Spleen (tissue), 11 donors: ENCODE measurements around the gene HSF2BP. TPM values are rescaled to one million over a fixed set of nuclear protein-coding genes. Genes with fewer than 3 reads are reported as not detected.

ENCODE experiments used
- DNase-seq: peaks from one replicate; pipeline ENCODE4 v3.0.0-alpha.2; 2020
- H3K27ac ChIP-seq, 8 donors: fragments of 200-600 bp; sonication (generic) in 7 of 8; 1 replicate in 4 of 8; 2 replicates in 4 of 8; pipeline versions ENCODE4 v1.5.0 to v1.8.0; 2016 to 2021; ENCODE audit warnings: inconsistent platforms in 4 of 8, mild to moderate bottlenecking in 4 of 8, moderate library complexity in 1 of 8
- H3K27me3 ChIP-seq, 7 donors: fragments of 200-600 bp; sonication (generic) in 6 of 7; replicated peaks in 1 of 7; 1 replicate in 4 of 7; 2 replicates in 3 of 7; pipeline versions ENCODE4 v1.5.0 to v1.8.0; 2016 to 2021; ENCODE audit warnings: inconsistent platforms in 3 of 7, mild to moderate bottlenecking in 1 of 7
- H3K36me3 ChIP-seq, 6 donors: fragments of 200-600 bp; sonication (generic) in 5 of 6; 1 replicate in 4 of 6; 2 replicates in 2 of 6; pipeline versions ENCODE4 v1.5.0 to v1.8.0; 2016 to 2021; ENCODE audit warnings: inconsistent platforms in 2 of 6
- H3K4me1 ChIP-seq, 6 donors: fragments of 200-600 bp; sonication (generic) in 5 of 6; 1 replicate in 3 of 6; 2 replicates in 3 of 6; pipeline versions ENCODE4 v1.5.0 to v1.8.0; 2016 to 2021; ENCODE audit warnings: inconsistent platforms in 3 of 6
- H3K4me3 ChIP-seq, 8 donors: fragments of 200-600 bp; sonication (generic) in 7 of 8; 1 replicate in 4 of 8; 2 replicates in 4 of 8; pipeline versions ENCODE4 v1.5.0 to v1.8.0; 2016 to 2021; ENCODE audit warnings: inconsistent platforms in 4 of 8, mild to moderate bottlenecking in 4 of 8, moderate library complexity in 2 of 8
- H3K9me3 ChIP-seq, 8 donors: fragments of 200-600 bp; sonication (generic) in 7 of 8; 1 replicate in 4 of 8; 2 replicates in 4 of 8; pipeline versions ENCODE4 v1.5.0 to v1.8.0; 2016 to 2021; ENCODE audit warnings: inconsistent platforms in 4 of 8
- POLR2A ChIP-seq, 3 donors: fragments of 450-650 bp; IDR thresholded peaks; one replicate each; pipeline ENCODE4 v1.5.1; 2017; ENCODE audit warnings: antibody characterized with exemption in 3 of 3, mild to moderate bottlenecking in 1 of 3
- POLR2AphosphoS5 ChIP-seq, 3 donors: sonication (generic); formaldehyde crosslinking; IDR thresholded peaks; one replicate each; pipeline ENCODE4 v1.5.1; 2017; ENCODE audit warnings: antibody characterized with exemption in 3 of 3
- WGBS, 5 donors: extraction: QIAGEN DNeasy Blood & Tissue Kit in 3 of 5; methylation state at CpG; one replicate each; pipeline versions ENCODE4 v1.1.5 to v1.1.7; 2013 to 2018; 5-methylcytosine and 5-hydroxymethylcytosine counted together
- intact Hi-C: fragments of 100-400 bp; cut with DNase I; formaldehyde crosslinking; loops from one replicate; pipeline ENCODE4 v1.15.0; 2023; ENCODE audit warnings: low total_unique reads
- polyA plus RNA-seq, 3 donors: library from polyadenylated mRNA; stranded (reverse); fragments of 200-250 nt; gene quantifications; one replicate each; pipeline ENCODE4 v1.2.1, GENCODE V29; 2013
- total RNA-seq, 7 donors: library from RNA; depleted of rRNA in 3 of 7; stranded (reverse); fragments of >200 nt in 3 of 7; fragmentation: NEBNext Ultra II Directional in 4 of 7; extraction: Animal tissue kit (Norgen Biotek cat#: 25700) in 4 of 7; gene quantifications; one replicate each; pipeline versions ENCODE4 v1.1.0 to v1.2.1, GENCODE V29; 2016 to 2021
- TF ChIP-seq, protein P1 (sequence below), 11 experiments: fragments of 200-600 bp in 7 of 11; fragments of 450-650 bp in 4 of 11; sonication (generic) in 4 of 11; IDR thresholded peaks in 8 of 11; conservative IDR thresholded peaks in 3 of 11; 1 replicate in 7 of 11; 2 replicates in 4 of 11; pipeline versions ENCODE4 v1.4.0 to v1.8.0; 2016 to 2021; ENCODE audit warnings: antibody characterized with exemption in 11 of 11, inconsistent platforms in 4 of 11, mild to moderate bottlenecking in 1 of 11
- donor health status: healthy with polysubstance abuse.
- donor health status: DM: no; HTN: no; CAD: no; lungs with moderate emphysema.
- donor health status: DM: no; HTN: no; CAD: no.
- donor health status: Bipolar disorder and iron deficiency.
- donor health status: healthy.
- donor health status: DM: no; HTN: no; CAD: no.
- donor health status: DM: yes; HTN: yes; CAD: no.

Gene HSF2BP
- total and polyA plus RNA-seq, 10 donors, result 0.13 to 1.9 (median 0.41) TPM; not detected in 2

DNA sequence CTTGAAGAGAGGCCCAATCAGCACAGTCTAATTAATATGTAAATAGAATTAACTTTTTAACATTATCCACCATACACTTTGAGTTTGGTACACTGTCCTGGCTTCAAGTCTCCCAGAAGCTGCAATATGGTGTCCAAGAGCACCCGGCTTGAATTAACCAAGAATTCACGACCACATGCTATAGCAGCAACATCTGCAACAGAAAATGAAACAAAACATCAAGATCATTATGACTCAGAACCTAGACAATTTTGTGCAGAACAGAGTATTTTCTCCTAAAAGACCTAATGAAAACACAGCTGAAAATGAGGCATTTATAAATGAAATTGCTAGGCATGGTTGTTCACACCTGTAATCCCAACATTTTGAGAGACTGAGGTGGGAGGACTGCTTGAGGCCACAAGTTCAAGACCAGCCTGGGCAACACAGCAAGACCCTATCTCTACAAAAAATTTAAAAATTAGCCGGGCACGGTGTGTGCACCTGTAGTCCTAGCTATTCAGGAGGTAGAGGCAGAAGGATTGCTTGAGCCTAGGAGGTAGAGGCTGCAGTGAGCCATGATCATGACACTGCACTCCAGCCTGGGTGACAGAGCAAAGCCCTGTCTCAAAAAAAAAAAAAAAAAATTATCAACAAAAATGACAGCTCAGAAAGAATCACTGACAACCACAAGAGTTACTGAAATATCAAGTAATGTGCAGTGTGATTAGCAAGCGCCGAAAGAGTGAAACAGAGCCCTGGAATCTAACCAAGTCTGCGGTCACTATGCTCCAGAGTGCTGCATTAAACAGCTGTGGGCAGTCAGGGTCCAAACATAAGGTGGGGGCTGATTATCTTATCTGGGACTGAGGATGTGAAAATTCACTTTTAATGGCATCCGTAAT lies 45.3 kb downstream of the HSF2BP start:
- intact Hi-C loops, result no loop called here
- Histone ChIP-seq H3K4me3 (no peak overlapping the region), H3K36me3 (no peaks in the 10 kb centered on the region), H3K4me1 (peaks cover 0 to 6% (median 0%) of the 10 kb centered on the region in 6 donors), H3K9me3 (no peaks in the 10 kb centered on the region), H3K27me3 (no peaks in the 10 kb centered on the region), H3K27ac (no peak overlapping the region)
- no peak for DNase-seq
- TF ChIP-seq, protein P1, sequence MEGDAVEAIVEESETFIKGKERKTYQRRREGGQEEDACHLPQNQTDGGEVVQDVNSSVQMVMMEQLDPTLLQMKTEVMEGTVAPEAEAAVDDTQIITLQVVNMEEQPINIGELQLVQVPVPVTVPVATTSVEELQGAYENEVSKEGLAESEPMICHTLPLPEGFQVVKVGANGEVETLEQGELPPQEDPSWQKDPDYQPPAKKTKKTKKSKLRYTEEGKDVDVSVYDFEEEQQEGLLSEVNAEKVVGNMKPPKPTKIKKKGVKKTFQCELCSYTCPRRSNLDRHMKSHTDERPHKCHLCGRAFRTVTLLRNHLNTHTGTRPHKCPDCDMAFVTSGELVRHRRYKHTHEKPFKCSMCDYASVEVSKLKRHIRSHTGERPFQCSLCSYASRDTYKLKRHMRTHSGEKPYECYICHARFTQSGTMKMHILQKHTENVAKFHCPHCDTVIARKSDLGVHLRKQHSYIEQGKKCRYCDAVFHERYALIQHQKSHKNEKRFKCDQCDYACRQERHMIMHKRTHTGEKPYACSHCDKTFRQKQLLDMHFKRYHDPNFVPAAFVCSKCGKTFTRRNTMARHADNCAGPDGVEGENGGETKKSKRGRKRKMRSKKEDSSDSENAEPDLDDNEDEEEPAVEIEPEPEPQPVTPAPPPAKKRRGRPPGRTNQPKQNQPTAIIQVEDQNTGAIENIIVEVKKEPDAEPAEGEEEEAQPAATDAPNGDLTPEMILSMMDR (IDR thresholded peaks at IDR 0.05 in 8 of 11, conservative IDR thresholded peaks at IDR 0.05 in 3 of 11), result no peak
- TF ChIP-seq POLR2A (IDR thresholded peaks at IDR 0.05) (no peak), POLR2AphosphoS5 (IDR thresholded peaks at IDR 0.05) (no peak)
- 77 to 90% (median 86%) methylated on average over 8 of the region's 8 CpGs for WGBS, 5 donors

DNA sequence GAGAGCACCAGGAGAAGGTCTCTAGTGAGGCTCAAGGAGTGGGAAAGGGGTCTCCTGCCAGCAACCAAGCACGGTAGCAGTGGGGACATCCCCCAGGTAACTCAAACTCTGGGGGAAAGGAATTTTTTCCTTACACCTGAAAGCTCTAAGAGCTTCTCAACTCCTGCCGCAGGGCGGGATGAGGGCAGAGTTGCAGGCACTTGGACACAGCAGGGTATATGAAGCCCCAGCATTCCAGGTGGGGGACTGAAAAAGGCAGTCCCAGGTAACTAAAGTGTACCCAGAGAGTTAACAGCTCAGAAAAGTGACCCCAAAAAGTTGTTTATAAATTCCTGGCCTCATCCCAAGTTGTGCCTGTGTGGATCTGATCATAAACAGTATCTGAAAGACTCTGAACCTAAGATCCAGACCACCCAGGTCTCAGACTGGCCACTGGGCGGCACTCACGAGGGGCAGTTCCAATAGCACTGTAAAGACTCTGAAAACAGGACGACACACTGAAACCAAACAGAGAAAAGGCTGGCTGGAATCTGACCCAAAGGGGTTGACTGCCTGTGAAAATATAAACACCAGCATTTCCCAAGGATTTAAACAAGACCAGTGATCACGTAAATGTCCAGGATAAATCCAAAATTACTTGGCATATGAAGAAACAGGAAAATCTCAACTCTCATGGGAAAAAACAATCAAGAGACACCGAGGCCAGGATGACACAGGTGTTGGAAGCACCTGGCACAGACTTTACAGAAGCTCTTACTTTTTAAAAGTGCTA lies 47.5 kb downstream of the HSF2BP start:
- no peak overlapping the region for H3K4me3 ChIP-seq
- H3K27me3 ChIP-seq, result no peaks in the 10 kb centered on the region
- no peak overlapping the region for H3K27ac ChIP-seq
- intact Hi-C loops, result no loop called here
- WGBS, 5 donors, result 50 to 62% (median 57%) methylated on average over 8 of the region's 8 CpGs
- peaks cover 0 to 6% (median 0%) of the 10 kb centered on the region in 6 donors for H3K4me1 ChIP-seq
- DNase-seq, result peak; percentile 78
- H3K36me3 ChIP-seq, result no peaks in the 10 kb centered on the region
- no peaks in the 10 kb centered on the region for H3K9me3 ChIP-seq
- TF ChIP-seq POLR2AphosphoS5 (IDR thresholded peaks at IDR 0.05), result no peak
- TF ChIP-seq POLR2A (IDR thresholded peaks at IDR 0.05), result no peak
- TF ChIP-seq, protein P1 (IDR thresholded peaks at IDR 0.05 in 8 of 11, conservative IDR thresholded peaks at IDR 0.05 in 3 of 11), result peak in 9 of 11 experiments; percentile 43 to 69 (median 60)

DNA sequence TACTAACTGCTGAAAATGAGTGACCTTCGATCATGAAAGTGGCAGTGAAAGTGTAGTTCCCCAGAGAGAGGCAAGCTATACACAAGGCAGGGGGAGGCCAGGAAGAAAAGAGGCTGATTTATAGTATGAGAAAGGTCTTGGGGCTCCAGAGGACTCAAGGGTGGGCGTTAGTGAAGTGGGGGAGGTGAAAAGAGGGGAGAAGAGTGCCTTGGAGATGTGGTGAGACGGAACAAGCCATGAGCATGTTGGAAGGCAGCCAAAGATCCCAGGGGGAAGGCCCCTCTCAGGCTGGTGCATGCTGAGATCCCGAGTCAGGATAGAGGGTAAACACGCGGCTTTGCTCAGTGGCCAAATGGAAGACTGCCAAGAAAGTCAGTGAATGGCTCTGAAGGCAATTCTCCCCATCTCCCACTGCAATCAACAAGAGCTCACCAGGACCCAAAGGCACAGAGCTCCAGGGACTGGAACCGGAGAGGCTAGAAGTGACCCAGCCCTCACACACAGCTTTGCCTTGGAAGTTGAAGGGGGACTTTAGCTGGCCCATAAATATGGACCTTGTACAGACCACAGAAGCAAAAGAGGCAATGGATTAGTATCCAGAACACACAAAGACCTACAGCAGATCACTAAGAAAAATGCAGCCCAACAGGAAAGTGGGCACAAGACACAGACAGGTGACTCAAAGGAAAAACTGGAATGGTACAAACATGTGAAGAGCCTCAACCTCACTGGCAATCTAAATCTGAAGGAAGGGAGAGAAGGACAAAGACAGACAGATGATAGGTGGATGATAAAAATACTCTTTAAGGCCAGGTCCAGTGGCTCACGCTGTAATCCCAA lies 49.6 kb downstream of the HSF2BP start:
- H3K9me3 ChIP-seq, result no peaks in the 10 kb centered on the region
- no peak for DNase-seq
- no peak overlapping the region for H3K27ac ChIP-seq
- 55 to 74% (median 69%) methylated on average over 8 of the region's 8 CpGs for WGBS, 5 donors
- intact Hi-C loops, result no loop called here
- no peaks in the 10 kb centered on the region for H3K36me3 ChIP-seq
- TF ChIP-seq POLR2AphosphoS5 (IDR thresholded peaks at IDR 0.05), result no peak
- no peak for TF ChIP-seq POLR2A (IDR thresholded peaks at IDR 0.05)
- TF ChIP-seq, protein P1 (IDR thresholded peaks at IDR 0.05 in 8 of 11, conservative IDR thresholded peaks at IDR 0.05 in 3 of 11), result no peak
- peaks cover 0 to 6% (median 0%) of the 10 kb centered on the region in 6 donors for H3K4me1 ChIP-seq
- no peak overlapping the region for H3K4me3 ChIP-seq
- no peaks in the 10 kb centered on the region for H3K27me3 ChIP-seq
